ENCODE results near the gene ABCE1.
A peak's percentile ranks its signal among the peaks of the same experiment; 100 is the strongest.

ABCE1 gene

DNA sequence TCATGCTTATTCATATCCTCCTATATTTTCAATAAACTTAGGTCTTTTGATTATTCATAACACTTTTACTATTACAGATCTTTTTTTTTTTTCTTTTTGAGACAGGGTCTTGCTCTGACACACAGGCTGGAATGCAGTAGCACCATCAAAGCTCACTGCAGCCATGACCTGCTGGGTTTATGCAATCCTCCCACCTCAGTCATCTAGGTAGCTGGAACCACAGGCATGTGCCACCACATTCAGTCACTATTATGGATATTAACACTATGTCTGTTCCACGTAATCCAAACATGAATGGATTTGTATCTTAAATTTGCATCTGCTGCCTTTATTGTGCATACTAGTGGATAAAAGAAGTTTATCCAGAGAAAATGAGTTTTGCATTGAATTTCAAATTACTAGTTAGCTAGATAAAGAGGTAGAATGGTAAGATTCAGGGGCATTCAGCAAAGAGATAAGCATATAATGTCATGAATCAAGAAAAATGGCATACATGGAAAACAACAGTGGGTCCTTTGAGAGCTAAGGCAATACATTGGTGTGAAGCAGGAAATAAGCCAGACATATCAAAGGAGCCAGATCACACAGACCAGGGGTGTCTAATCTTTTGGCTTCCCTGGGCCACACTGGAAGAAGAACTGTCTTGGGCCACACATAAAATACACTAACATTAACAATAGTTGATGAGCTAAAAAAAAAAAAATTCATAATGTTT lies 14.1 kb upstream of the ABCE1 start:
- peaks cover 39 to 58% of the 10 kb centered on the region in 2 donors for H3K36me3 Mint-ChIP-seq

DNA sequence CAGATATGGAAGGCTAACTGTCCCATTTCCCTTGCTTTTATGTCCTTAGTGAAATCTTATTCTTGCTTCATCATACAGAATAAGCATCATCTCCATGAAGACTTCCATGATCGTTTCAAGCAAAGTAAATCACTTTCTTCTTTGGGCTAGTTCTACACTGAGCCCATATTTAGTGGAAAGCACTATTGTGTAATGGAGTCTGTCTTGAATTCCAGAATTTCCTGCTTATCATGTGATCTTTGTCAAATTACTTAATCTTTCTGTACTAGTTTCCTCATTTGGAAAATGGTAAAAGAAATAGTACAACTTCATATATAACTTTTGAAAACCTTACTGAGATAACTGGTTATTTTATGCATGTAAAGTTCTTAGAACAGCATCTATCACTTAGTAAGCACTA lies 7.7 kb upstream of the ABCE1 start:
- Mint-ChIP-seq H3K27me3 (no peaks in the 10 kb centered on the region), H3K9me3 (peaks cover 0 to 4% of the 10 kb centered on the region in 2 donors), H3K4me3 (no peak overlapping the region), H3K36me3 (peaks cover 69 to 70% of the 10 kb centered on the region in 2 donors), H3K4me1 (peaks cover 15 to 30% of the 10 kb centered on the region in 2 donors), H3K27ac (no peak overlapping the region)
- ATAC-seq (replicated peaks) (no peak), DNase-seq (no peak)

More for the DNA sequence above, 14.1 kb upstream of the ABCE1 start:
- ATAC-seq (replicated peaks) (peak in 1 of 2 donors; percentile 42), DNase-seq (no peak)
- Mint-ChIP-seq H3K27me3 (no peaks in the 10 kb centered on the region), H3K4me1 (peaks cover 8 to 25% of the 10 kb centered on the region in 2 donors), H3K9me3 (peaks cover 0 to 2% of the 10 kb centered on the region in 2 donors), H3K4me3 (no peak overlapping the region), H3K27ac (peak overlapping the region; percentile 51)

DNA sequence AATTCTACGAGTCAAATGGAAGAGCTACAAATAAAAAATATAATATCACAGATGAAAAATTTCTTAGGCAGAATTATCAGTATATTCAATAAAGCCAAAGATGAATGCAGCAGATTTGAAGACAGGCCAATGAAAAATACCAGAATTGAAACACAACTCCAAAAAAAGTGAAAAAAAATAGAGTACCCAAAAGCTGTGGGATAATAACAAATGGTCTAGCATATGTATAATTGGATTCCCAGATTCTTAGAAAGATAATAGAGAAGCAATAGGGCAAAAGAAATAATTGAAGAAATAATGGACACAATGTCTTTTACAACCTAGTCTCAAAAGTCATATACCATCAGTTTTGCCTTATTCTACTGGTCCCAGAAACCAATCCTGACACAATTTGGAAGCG lies 4.5 kb upstream of the ABCE1 start:
- Mint-ChIP-seq H3K36me3 (peaks cover 49 to 53% of the 10 kb centered on the region in 2 donors), H3K27ac (no peak overlapping the region), H3K9me3 (peaks cover 0 to 2% of the 10 kb centered on the region in 2 donors), H3K4me3 (no peak overlapping the region), H3K27me3 (no peaks in the 10 kb centered on the region), H3K4me1 (peaks cover 12 to 23% of the 10 kb centered on the region in 2 donors)
- ATAC-seq (replicated peaks) (no peak), DNase-seq (no peak)

DNA sequence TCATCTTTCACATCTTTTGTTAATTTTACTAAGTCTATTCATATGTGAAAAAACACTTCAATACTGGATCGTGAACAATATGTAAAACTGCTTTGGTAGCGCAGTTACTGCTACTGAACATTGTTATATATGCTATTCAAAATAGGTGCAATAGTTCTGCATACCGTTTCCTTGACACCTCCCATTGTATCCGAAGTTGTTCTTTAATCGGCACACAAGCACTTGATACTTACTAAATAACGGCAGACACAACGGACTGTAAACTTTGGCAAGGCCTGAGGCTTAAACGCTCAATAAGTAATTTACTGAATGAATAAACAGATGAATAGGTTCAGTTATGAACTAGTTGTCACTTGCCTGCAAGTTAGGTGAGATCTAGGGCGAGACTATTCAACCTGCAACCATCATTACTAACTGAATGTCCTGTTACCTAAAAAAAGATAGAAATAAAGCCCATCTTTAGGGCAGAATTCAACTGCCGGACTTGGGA lies 735 bp upstream of the ABCE1 start:
- no peak for DNase-seq
- peaks cover 13 to 25% of the 10 kb centered on the region in 2 donors for H3K4me1 Mint-ChIP-seq

GRCh38 chr4:145098675-145099037 lies 545 bp downstream of the ABCE1 start:
- Mint-ChIP-seq H3K27ac (peak overlapping the region; percentile 100), H3K4me1 (peaks cover 15 to 25% of the 10 kb centered on the region in 2 donors), H3K27me3 (no peaks in the 10 kb centered on the region), H3K36me3 (peaks cover 18 to 21% of the 10 kb centered on the region in 2 donors), H3K9me3 (peaks cover 0 to under 1% of the 10 kb centered on the region in 2 donors), H3K4me3 (peak overlapping the region; percentile 93 to 97)
- DNase-seq (peak; percentile 36), ATAC-seq (replicated peaks) (peak; percentile 45 to 57)

More for the DNA sequence above, 735 bp upstream of the ABCE1 start:
- Mint-ChIP-seq H3K9me3 (peaks cover 0 to 2% of the 10 kb centered on the region in 2 donors), H3K27me3 (no peaks in the 10 kb centered on the region), H3K27ac (peak overlapping the region; percentile 100), H3K4me3 (peak overlapping the region; percentile 93 to 97), H3K36me3 (peaks cover 31 to 34% of the 10 kb centered on the region in 2 donors)
- ATAC-seq (replicated peaks), result peak; percentile 0

DNA sequence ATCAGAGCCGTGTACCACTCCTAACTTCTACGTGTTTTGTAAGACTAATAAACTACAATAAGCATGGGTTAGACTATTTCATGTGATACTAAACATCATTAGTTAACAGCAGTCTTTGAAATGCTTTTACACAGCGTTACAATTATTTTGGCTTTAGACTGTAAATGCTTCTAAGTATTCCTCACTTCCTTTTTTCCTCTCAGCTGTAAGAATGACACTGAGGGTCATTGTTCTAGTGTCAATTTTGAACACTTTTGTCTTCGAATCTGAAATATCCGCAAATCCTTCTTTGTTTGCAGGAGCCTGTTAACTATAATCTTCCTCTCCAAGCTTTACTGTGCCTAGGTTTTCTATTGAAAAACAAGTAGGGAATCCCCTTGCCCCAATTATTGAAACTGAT lies 1.5 kb downstream of the ABCE1 start:
- Mint-ChIP-seq H3K36me3 (peaks cover 8 to 14% of the 10 kb centered on the region in 2 donors), H3K27me3 (no peaks in the 10 kb centered on the region), H3K4me1 (peaks cover 14 to 20% of the 10 kb centered on the region in 2 donors), H3K4me3 (peak overlapping the region; percentile 93 to 97), H3K27ac (peak overlapping the region; percentile 100), H3K9me3 (no peaks in the 10 kb centered on the region)
- DNase-seq (no peak), ATAC-seq (replicated peaks) (no peak)

DNA sequence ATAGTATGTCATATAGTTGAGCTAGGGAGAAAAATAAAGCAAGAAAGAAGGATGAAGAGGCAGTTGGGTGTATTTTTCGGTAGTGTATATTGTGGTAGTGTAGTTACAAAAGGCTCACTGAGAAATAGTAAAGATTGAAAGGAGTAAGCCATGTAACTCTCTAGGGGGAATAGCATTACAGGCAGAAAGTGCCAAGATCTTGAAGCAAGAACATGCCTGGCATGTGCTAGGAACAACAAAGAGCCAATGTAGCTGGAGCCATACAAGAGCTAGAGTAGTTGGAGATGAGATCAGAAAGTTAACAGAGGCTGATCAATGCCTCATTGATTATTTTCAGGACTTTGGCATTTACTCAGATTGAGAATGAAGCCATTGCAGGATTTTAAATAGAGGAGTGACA lies 3.0 kb downstream of the ABCE1 start:
- H3K9me3 Mint-ChIP-seq, result no peaks in the 10 kb centered on the region
- DNase-seq, result no peak
- no peaks in the 10 kb centered on the region for H3K27me3 Mint-ChIP-seq
- no peak for ATAC-seq (replicated peaks)
- peaks cover 7 to 11% of the 10 kb centered on the region in 2 donors for H3K4me1 Mint-ChIP-seq
- H3K36me3 Mint-ChIP-seq, result peaks cover 2 to 5% of the 10 kb centered on the region in 2 donors
- no peak overlapping the region for H3K4me3 Mint-ChIP-seq
- H3K27ac Mint-ChIP-seq, result no peak overlapping the region

DNA sequence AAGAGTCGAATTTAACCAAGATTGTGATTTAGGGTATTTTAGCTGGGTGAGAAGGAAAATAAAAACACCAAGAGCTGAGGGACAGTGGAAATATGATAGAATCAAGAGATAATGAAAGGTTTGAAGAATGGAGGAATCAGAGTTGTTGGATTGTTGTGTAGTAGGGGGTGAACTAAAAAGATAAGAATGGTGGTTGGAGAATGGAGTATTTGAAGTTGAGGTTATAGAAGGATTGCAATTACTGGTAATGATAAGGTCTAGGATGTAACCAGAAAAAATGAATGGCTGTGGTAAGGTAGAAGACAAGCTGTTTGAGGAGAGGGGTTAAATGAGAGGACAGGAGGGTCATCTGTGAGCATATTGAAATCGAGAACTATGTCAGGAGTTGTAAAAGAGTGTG lies 4.5 kb downstream of the ABCE1 start:
- Mint-ChIP-seq H3K36me3 (peaks cover 2 to 9% of the 10 kb centered on the region in 2 donors), H3K4me3 (no peak overlapping the region), H3K27ac (no peak overlapping the region), H3K9me3 (no peaks in the 10 kb centered on the region), H3K4me1 (peaks cover 6 to 8% of the 10 kb centered on the region in 2 donors), H3K27me3 (no peaks in the 10 kb centered on the region)
- DNase-seq (no peak), ATAC-seq (replicated peaks) (no peak)

DNA sequence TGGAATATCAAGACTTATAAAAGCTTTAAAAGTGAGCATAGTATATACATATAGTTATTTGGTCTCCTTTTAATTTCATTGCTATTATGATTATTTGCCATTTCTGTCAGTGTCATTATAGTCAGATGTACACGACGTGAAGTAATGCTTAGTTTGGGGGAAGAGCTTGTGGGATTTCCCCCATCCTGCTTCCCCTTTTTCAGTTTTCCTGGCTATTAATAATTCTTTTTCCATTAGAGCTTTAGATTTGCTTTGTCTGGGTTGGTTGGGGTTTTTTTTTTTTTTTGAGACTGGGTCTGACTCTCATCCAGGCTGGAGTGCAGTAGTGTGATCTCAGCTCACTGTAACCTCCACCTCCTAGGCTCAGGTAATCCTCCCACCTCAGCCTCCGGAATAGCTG lies 5.4 kb downstream of the ABCE1 start:
- no peak for DNase-seq
- ATAC-seq (replicated peaks), result peak; percentile 52 to 60
- H3K27me3 Mint-ChIP-seq, result no peaks in the 10 kb centered on the region
- peak overlapping the region; percentile 84 for H3K27ac Mint-ChIP-seq
- H3K9me3 Mint-ChIP-seq, result no peaks in the 10 kb centered on the region
- peak overlapping the region; percentile 53 to 61 for H3K4me3 Mint-ChIP-seq
- H3K36me3 Mint-ChIP-seq, result peaks cover 2 to 13% of the 10 kb centered on the region in 2 donors
- H3K4me1 Mint-ChIP-seq, result peaks cover 6 to 8% of the 10 kb centered on the region in 2 donors

DNA sequence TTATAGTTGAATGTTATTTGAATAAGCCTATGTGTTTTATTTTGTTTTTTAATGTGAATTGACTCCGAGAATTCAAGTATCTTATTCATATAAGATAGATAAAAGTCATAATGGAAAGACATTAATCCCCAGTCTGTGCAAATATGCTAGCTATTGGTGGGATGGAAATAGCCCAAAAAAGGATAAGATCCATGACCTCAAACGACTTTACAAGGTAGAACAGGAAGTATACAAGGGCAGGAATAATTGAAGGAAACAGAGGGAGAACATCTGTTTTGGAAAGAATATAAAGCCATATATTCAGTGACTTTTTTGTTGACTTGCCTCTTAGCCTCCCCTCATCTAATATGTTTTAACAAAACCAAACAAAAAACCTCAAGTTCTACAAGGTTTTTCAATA lies 9.0 kb downstream of the ABCE1 start:
- DNase-seq (no peak), ATAC-seq (replicated peaks) (no peak)
- no peaks in the 10 kb centered on the region for H3K27me3 Mint-ChIP-seq
- H3K36me3 Mint-ChIP-seq, result peaks cover 9 to 18% of the 10 kb centered on the region in 2 donors
- no peak overlapping the region for H3K4me3 Mint-ChIP-seq
- peaks cover 0 to 6% of the 10 kb centered on the region in 2 donors for H3K4me1 Mint-ChIP-seq
- no peaks in the 10 kb centered on the region for H3K9me3 Mint-ChIP-seq
- H3K27ac Mint-ChIP-seq, result peak overlapping the region; percentile 17

- no peak overlapping the region for H3K27ac Mint-ChIP-seq
- H3K9me3 Mint-ChIP-seq, result no peaks in the 10 kb centered on the region
- DNase-seq (no peak), ATAC-seq (replicated peaks) (no peak)
- H3K4me3 Mint-ChIP-seq, result no peak overlapping the region
- peaks cover 0 to 6% of the 10 kb centered on the region in 2 donors for H3K4me1 Mint-ChIP-seq
- peaks cover 17 to 25% of the 10 kb centered on the region in 2 donors for H3K36me3 Mint-ChIP-seq
- H3K27me3 Mint-ChIP-seq, result no peaks in the 10 kb centered on the region
Observed at GRCh38 chr4:145108128-145108527, 10.0 kb downstream of the ABCE1 start.

DNA sequence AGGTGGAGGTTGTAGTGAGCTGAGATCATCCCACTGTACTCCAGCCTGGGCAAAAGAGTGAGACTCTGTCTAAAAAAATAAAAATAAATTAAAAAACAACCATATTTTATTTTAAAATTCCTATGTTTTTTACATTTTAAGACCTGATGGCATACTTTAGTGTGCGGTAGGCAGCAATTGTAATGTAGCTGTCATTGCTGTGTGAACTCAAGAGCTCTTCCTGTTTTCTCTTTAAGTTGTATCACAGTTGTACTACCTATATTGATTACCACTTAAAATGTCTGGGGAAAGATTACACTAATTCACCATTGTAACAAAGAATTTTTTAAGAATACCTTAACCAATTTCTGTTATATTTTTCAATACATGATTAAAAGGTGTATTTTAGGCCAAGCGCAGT lies 27.3 kb downstream of the ABCE1 start:
- H3K27me3 Mint-ChIP-seq, result no peaks in the 10 kb centered on the region
- no peaks in the 10 kb centered on the region for H3K9me3 Mint-ChIP-seq
- DNase-seq, result no peak
- ATAC-seq (replicated peaks), result no peak
- H3K27ac Mint-ChIP-seq, result no peak overlapping the region
- H3K4me1 Mint-ChIP-seq, result peaks cover 7 to 15% of the 10 kb centered on the region in 2 donors
- peaks cover 9 to 25% of the 10 kb centered on the region in 2 donors for H3K36me3 Mint-ChIP-seq
- no peak overlapping the region for H3K4me3 Mint-ChIP-seq

- Mint-ChIP-seq H3K9me3 (no peaks in the 10 kb centered on the region), H3K27ac (peak overlapping the region; percentile 42)
- no peak for DNase-seq
Observed at GRCh38 chr4:145130130-145130529, 32.0 kb downstream of the ABCE1 start.

DNA sequence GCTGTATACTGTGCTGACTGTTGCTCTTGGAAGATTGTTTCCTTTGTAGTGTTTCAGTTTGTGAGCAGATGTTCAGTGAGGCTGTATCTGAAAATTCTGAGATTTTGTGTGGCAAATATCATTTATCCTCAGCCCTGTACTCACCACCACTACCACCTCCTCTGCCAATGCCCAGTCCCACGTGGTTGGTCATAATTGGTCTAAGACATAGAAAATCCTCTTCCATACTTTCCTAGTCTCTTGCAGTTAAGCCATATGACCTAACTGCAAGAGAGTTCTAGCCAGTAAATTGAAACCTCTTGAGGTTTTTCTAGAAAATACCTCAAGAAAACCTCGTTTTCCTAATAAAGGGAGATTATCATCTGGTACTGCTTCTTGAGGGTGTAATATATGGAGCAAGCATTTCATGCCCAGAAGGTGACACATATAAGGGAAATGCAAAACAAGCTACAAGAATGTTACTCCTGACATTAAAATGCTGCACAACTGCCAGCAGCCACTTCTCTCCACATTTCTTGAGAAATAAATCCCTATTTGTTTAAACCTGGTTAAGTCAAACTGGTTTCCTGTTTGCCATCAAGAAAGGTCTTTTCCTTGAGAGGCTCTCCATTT lies 32.8 kb downstream of the ABCE1 start:
- no peaks in the 10 kb centered on the region for H3K27me3 Mint-ChIP-seq
- H3K36me3 Mint-ChIP-seq, result peaks cover 9 to 32% of the 10 kb centered on the region in 2 donors
- peaks cover 23 to 31% of the 10 kb centered on the region in 2 donors for H3K4me1 Mint-ChIP-seq
- ATAC-seq (replicated peaks) (no peak), DNase-seq (no peak)
- no peaks in the 10 kb centered on the region for H3K9me3 Mint-ChIP-seq
- peak overlapping the region; percentile 60 for H3K27ac Mint-ChIP-seq
- peak overlapping the region in 1 of 2 donors; percentile 17 for H3K4me3 Mint-ChIP-seq

More at GRCh38 chr4:145130130-145130529, 32.0 kb downstream of the ABCE1 start:
- H3K4me1 Mint-ChIP-seq, result peaks cover 23 to 31% of the 10 kb centered on the region in 2 donors
- H3K27me3 Mint-ChIP-seq, result no peaks in the 10 kb centered on the region
- no peak overlapping the region for H3K4me3 Mint-ChIP-seq
- no peak for ATAC-seq (replicated peaks)
- H3K36me3 Mint-ChIP-seq, result peaks cover 9 to 34% of the 10 kb centered on the region in 2 donors
